IMR-90 (cell line): Measurements from ENCODE around the gene CDK17. TPM values are rescaled to one million over a fixed set of nuclear protein-coding genes. Genes with fewer than 3 reads are reported as not detected.

ENCODE experiments used
- ATAC-seq: fragments of 200-7000 bp; cut with Tn5 transposase; 2 replicates; pipeline ENCODE4 v1.9.1; 2020; ENCODE audit warnings: low read depth, mild to moderate bottlenecking, moderate library complexity
- BruUV-seq: library from RNA; stranded (reverse); fragments of 400-500 nt; replicated peaks from 2 replicates; lab custom pipeline; 2021; lab: Mats Ljungman, UMichigan
- CTCF ChIA-PET: fragments of 300-600 bp; formaldehyde crosslinking; extraction: SDS; loops from one replicate; lab custom pipeline; 2021; ENCODE audit warnings: antibody characterized with exemption; lab: Yijun Ruan, JAX
- POLR2A ChIA-PET: fragments of 300-600 bp; sonication (Branson Sonifier 250); formaldehyde crosslinking; loops from one replicate; lab custom pipeline; 2022; ENCODE audit warnings: antibody characterized with exemption; ENCODE audit not compliant: unreplicated experiment; lab: Charles Lee
- DNase-seq: peaks from one replicate; pipeline ENCODE4 v3.0.0; 2013
- H2AFZ ChIP-seq: replicated peaks from 2 replicates; pipeline ENCODE3; 2013; ENCODE audit warnings: low read length, mild to moderate bottlenecking; ENCODE audit not compliant: poor library complexity
- H2AK5ac ChIP-seq: 2 replicates; pipeline ENCODE4 v1.6.1; 2013; ENCODE audit warnings: low read depth, low read length, inconsistent platforms
- H2AK9ac ChIP-seq: replicated peaks from 2 replicates; pipeline ENCODE3; 2013; ENCODE audit warnings: mild to moderate bottlenecking, low read depth, low read length, moderate library complexity; ENCODE audit not compliant: poor library complexity
- H2BK120ac ChIP-seq: 2 replicates; pipeline ENCODE4 v1.6.1; 2013; ENCODE audit warnings: low read depth, low read length, inconsistent platforms
- H2BK15ac ChIP-seq: 3 replicates; pipeline ENCODE4 v1.6.1; 2013; ENCODE audit warnings: low read depth, low read length, inconsistent platforms
- H2BK20ac ChIP-seq: 2 replicates; pipeline ENCODE4 v1.6.1; 2013; ENCODE audit warnings: low read depth, mild to moderate bottlenecking, inconsistent platforms, low read length, moderate library complexity
- H2BK5ac ChIP-seq: 2 replicates; pipeline ENCODE4 v1.6.1; 2013; ENCODE audit warnings: mild to moderate bottlenecking, low read depth, low read length, inconsistent platforms; ENCODE audit not compliant: poor library complexity, severe bottlenecking
- H3K14ac ChIP-seq: replicated peaks from 2 replicates; pipeline ENCODE4 v1.6.1; 2013; ENCODE audit warnings: low read depth, low read length, inconsistent platforms
- H3K18ac ChIP-seq: 2 replicates; pipeline ENCODE4 v1.6.1; 2013; ENCODE audit warnings: low read depth, low read length, control low read depth
- H3K23ac ChIP-seq: 2 replicates; pipeline ENCODE4 v1.6.1; 2013; ENCODE audit warnings: low read depth, low read length, inconsistent platforms
- H3K27ac ChIP-seq: 2 replicates; pipeline ENCODE4 v1.5.1; 2013; ENCODE audit warnings: mild to moderate bottlenecking, control low read depth, low read length; ENCODE audit not compliant: insufficient read depth
- H3K27me3 ChIP-seq: 2 replicates; pipeline ENCODE4 v1.6.1; 2013; ENCODE audit warnings: low read length; ENCODE audit not compliant: control insufficient read depth, insufficient read depth
- H3K36me3 ChIP-seq: 2 replicates; pipeline ENCODE4 v1.6.1; 2013; ENCODE audit warnings: low read length, mixed read lengths; ENCODE audit not compliant: control insufficient read depth, insufficient read depth
- H3K4ac ChIP-seq: 2 replicates; pipeline ENCODE4 v1.6.1; 2013; ENCODE audit warnings: low read depth, low read length, inconsistent platforms
- H3K4me1 ChIP-seq: 2 replicates; pipeline ENCODE4 v1.6.1; 2013; ENCODE audit warnings: low read length, mixed read lengths; ENCODE audit not compliant: control insufficient read depth, insufficient read depth
- H3K4me2 ChIP-seq: 2 replicates; pipeline ENCODE4 v1.6.1; 2013; ENCODE audit warnings: low read depth, mild to moderate bottlenecking, control low read depth, low read length, moderate library complexity
- H3K4me3 ChIP-seq: 2 replicates; pipeline ENCODE4 v1.5.1; 2013; ENCODE audit warnings: low read depth, mild to moderate bottlenecking, control low read depth, low read length, moderate library complexity; ENCODE audit not compliant: insufficient read depth
- H3K56ac ChIP-seq: 2 replicates; pipeline ENCODE4 v1.6.1; 2013; ENCODE audit warnings: low read length, inconsistent platforms; ENCODE audit not compliant: insufficient read depth; ENCODE audit errors: extremely low read depth
- H3K79me1 ChIP-seq, 2 experiments: 2 replicates each; pipeline ENCODE4 v1.6.1; 2013; ENCODE audit warnings: low read length in 2 of 2, inconsistent platforms in 1 of 2, low read depth in 1 of 2
- H3K9ac ChIP-seq: 2 replicates; pipeline ENCODE4 v1.6.1; 2013; ENCODE audit warnings: low read depth, low read length, control low read depth
- H3K9me1 ChIP-seq: 2 replicates; pipeline ENCODE4 v1.6.1; 2013; ENCODE audit warnings: low read length, inconsistent platforms; ENCODE audit not compliant: insufficient read depth
- H3K9me3 ChIP-seq: 2 replicates; pipeline ENCODE4 v1.6.1; 2013; ENCODE audit warnings: low read length; ENCODE audit not compliant: control insufficient read depth, insufficient read depth
- H4K20me1 ChIP-seq: 2 replicates; pipeline ENCODE4 v1.6.1; 2013; ENCODE audit warnings: low read length, inconsistent platforms; ENCODE audit not compliant: insufficient read depth
- H4K5ac ChIP-seq: 2 replicates; pipeline ENCODE4 v1.6.1; 2013; ENCODE audit warnings: mild to moderate bottlenecking, low read depth, low read length, control low read depth
- H4K8ac ChIP-seq, 2 experiments: 2 replicates each; pipeline ENCODE4 v1.6.1; 2013; ENCODE audit warnings: low read depth in 2 of 2, low read length in 2 of 2, control low read depth in 1 of 2, inconsistent platforms in 1 of 2
- H4K91ac ChIP-seq: 2 replicates; pipeline ENCODE4 v1.6.1; 2013; ENCODE audit warnings: low read depth, low read length, inconsistent platforms; ENCODE audit not compliant: insufficient read depth
- CEBPB ChIP-seq: IDR thresholded peaks from 2 replicates; pipeline ENCODE4 v1.6.1; 2012; ENCODE audit warnings: low read depth, low read length, improper control_type of control experiment
- CTCF ChIP-seq: conservative IDR thresholded peaks from 2 replicates; pipeline ENCODE4 v1.5.1; 2012; ENCODE audit warnings: mild to moderate bottlenecking, low read depth, low read length, improper control_type of control experiment
- ELK1 ChIP-seq: fragments of 150-350 bp; IDR thresholded peaks from 2 replicates; pipeline ENCODE4 v1.6.1; 2016; ENCODE audit warnings: low read depth, mild to moderate bottlenecking, low read length, moderate library complexity, borderline replicate concordance
- MAFK ChIP-seq: IDR thresholded peaks from 2 replicates; pipeline ENCODE4 v1.6.1; 2012; ENCODE audit warnings: low read depth, low read length, improper control_type of control experiment
- MXI1 ChIP-seq: IDR thresholded peaks from 2 replicates; pipeline ENCODE4 v1.6.1; 2012; ENCODE audit warnings: low read depth, mild to moderate bottlenecking, low read length, moderate library complexity, borderline replicate concordance
- NFE2L2 ChIP-seq: fragments of 150-350 bp; IDR thresholded peaks from 2 replicates; pipeline ENCODE4 v1.6.1; 2016; ENCODE audit warnings: low read depth, mild to moderate bottlenecking, low read length
- POLR2A ChIP-seq: IDR thresholded peaks from 2 replicates; pipeline ENCODE4 v1.6.1; 2012; ENCODE audit warnings: mild to moderate bottlenecking, low read depth, low read length
- RCOR1 ChIP-seq: IDR thresholded peaks from 2 replicates; pipeline ENCODE4 v1.6.1; 2012; ENCODE audit warnings: mild to moderate bottlenecking, low read length, improper control_type of control experiment; ENCODE audit not compliant: insufficient replicate concordance
- RFX5 ChIP-seq: IDR thresholded peaks from 2 replicates; pipeline ENCODE4 v1.8.0; 2012; ENCODE audit warnings: low read depth, mild to moderate bottlenecking, low read length, moderate library complexity
- SMC3 ChIP-seq: fragments of 150-350 bp; IDR thresholded peaks from 2 replicates; pipeline ENCODE4 v1.6.1; 2016; ENCODE audit warnings: low read depth, mild to moderate bottlenecking, antibody characterized with exemption, low read length, moderate library complexity
- WGBS, 2 experiments: methylation state at CpG; one replicate each; pipeline versions ENCODE4 v1.1.5 to v1.1.7; 2013; ENCODE audit warnings: missing lambda C conversion rate in 2 of 2; ENCODE audit not compliant: insufficient read length in 1 of 2; ENCODE audit errors: extremely low coverage in 2 of 2; 5-methylcytosine and 5-hydroxymethylcytosine counted together
- dilution Hi-C: fragments of 300-500 bp; cut with HindIII; formaldehyde crosslinking; loops from one replicate; pipeline ENCODE4 v1.14.3; 2018; ENCODE audit warnings: low sequenced_read_pairs; ENCODE audit not compliant: unreplicated experiment
- in situ Hi-C: fragments of 300-500 bp; cut with MboI; formaldehyde crosslinking; loops from 3 replicates; pipeline ENCODE4 v1.14.3; 2019; ENCODE audit warnings: low sequenced_read_pairs, inconsistent platforms, mixed read lengths
- intact Hi-C: fragments of 100-400 bp; cut with micrococcal nuclease; formaldehyde crosslinking; loops from 2 replicates; pipeline ENCODE4 v1.10.0; 2022
- polyA plus RNA-seq, 3 experiments: library from polyadenylated mRNA; depleted of rRNA; stranded (reverse); fragments of >200 nt; gene quantifications; 2 replicates each; pipeline ENCODE4 v1.2.3, GENCODE V29; 2012; ENCODE audit warnings: low replicate concordance in 1 of 3
- total RNA-seq: library from RNA; depleted of rRNA; stranded (reverse); fragments of >200 nt; gene quantifications from 2 replicates; pipeline ENCODE4 v1.2.3, GENCODE V29; 2012

Gene CDK17
- total and polyA plus RNA-seq, 2 of the 4 experiments (the other 2 are of a cell fraction), result 14.5 to 50.2 TPM

- Histone ChIP-seq H3K4ac (peak overlapping the region; percentile 64), H2BK20ac (peak overlapping the region; percentile 8; the same call in 1 of the 2 replicates), H3K9ac (no peak overlapping the region), H4K20me1 (peaks cover 85% of the 10 kb centered on the region), H3K9me1 (peaks cover 47% of the 10 kb centered on the region), H3K27ac (peak overlapping the region; percentile 83), H3K36me3 (peaks cover 4% of the 10 kb centered on the region), H2AFZ (no peak overlapping the region), H3K56ac (no peak overlapping the region), H4K5ac (peak overlapping the region; percentile 67), H2BK120ac (peak overlapping the region; percentile 50), H4K8ac (peak overlapping the region in 1 of 2 experiments; percentile 2; a peak in 1 of 4 replicates), H3K4me2 (peak overlapping the region; percentile 77; the same call in 1 of the 2 replicates), H3K4me3 (no peak overlapping the region), H2BK5ac (peak overlapping the region; percentile 84), H3K23ac (peak overlapping the region; percentile 76; the same call in 1 of the 2 replicates), H2BK15ac (peak overlapping the region; percentile 33; the same call in 1 of the 3 replicates), H3K4me1 (peaks cover 44% of the 10 kb centered on the region), H3K79me1 (peaks cover 42 to 93% of the 10 kb centered on the region in 2 experiments), H2AK9ac (peak overlapping the region; percentile 21), H3K9me3 (no peaks in the 10 kb centered on the region), H4K91ac (peak overlapping the region; percentile 26), H3K27me3 (no peaks in the 10 kb centered on the region), H3K18ac (peak overlapping the region; percentile 33), H2AK5ac (peak overlapping the region; percentile 96), H3K14ac (peak overlapping the region; percentile 18)
- ATAC-seq (no peak), DNase-seq (no peak)
- ChIA-PET POLR2A (no interaction called here), CTCF (interaction anchor here (1.3 kb wide), 1 partner anchor 163 kb away, joined by 6 read pairs; the partner anchor contains the start of gene CDK17)
- in situ Hi-C loops, result no loop called here
- dilution Hi-C loops, result no loop called here
- no peak for TF ChIP-seq NFE2L2
- no peak for TF ChIP-seq CTCF
- TF ChIP-seq SMC3, result no peak
- TF ChIP-seq RCOR1, result no peak
- TF ChIP-seq MAFK, result no peak
- no peak for TF ChIP-seq RFX5
- TF ChIP-seq ELK1, result no peak
- no peak for TF ChIP-seq POLR2A
- no peak for TF ChIP-seq MXI1
- no peak for TF ChIP-seq CEBPB
- intact Hi-C loops, result no loop called here
- 80% methylated on average over 1 of the region's 7 CpGs; no CpG with 5 or more reads in 1 of the 2 experiments for WGBS, 2 experiments
- BruUV-seq, result no TSS peak
These were observed 163.2 kb downstream of the CDK17 start for GRCh38 chr12:96237035-96237434.
